Renal cortex interstitium (tissue), 15 donors: Measurements from ENCODE around the gene HIPK1. TPM values are rescaled to one million over a fixed set of nuclear protein-coding genes. Genes with fewer than 3 reads are reported as not detected.
A peak's percentile ranks its signal among the peaks of the same experiment; 100 is the strongest.

Experiments used
- DNase-seq, 11 donors: peaks; one replicate each; pipeline ENCODE4 v3.0.0-alpha.2; 2013; ENCODE audit warnings: low read depth in 9 of 11, low spot score in 4 of 11; ENCODE audit errors: extremely low read depth in 1 of 11
- long read RNA-seq, 16 experiments: transcript quantifications; one replicate each; lab custom pipeline, GENCODE V29; 2026
- polyA plus RNA-seq, 3 donors: library from polyadenylated mRNA; unstranded; fragments of 120-200 nt; gene quantifications; one replicate each; pipeline ENCODE4 v1.2.1, GENCODE V29; 2013; ENCODE audit not compliant: insufficient read length in 3 of 3

The HIPK1 gene
- polyA plus RNA-seq = 10 to 100 TPM; 40.3 to 43.9 (median 41.4) TPM
- long read RNA-seq, donor 1 = 0 reads
- long read RNA-seq, donor 2, partial matches to known transcripts = 6 of 6 reads
- long read RNA-seq, donor 2, other reads (novel, unspliced or antisense) = 0 of 6 reads
- long read RNA-seq, donor 3, full-length matches to known transcripts = 1 of 1 reads
- long read RNA-seq, donor 3, partial matches to known transcripts = 0 of 1 reads
- long read RNA-seq, donor 3, other reads (novel, unspliced or antisense) = 0 of 1 reads
- long read RNA-seq, donor 4 = 0 reads
- long read RNA-seq, donor 5 = 0 reads
- long read RNA-seq, donor 6, full-length matches to known transcripts = 1 of 6 reads
- long read RNA-seq, donor 6, partial matches to known transcripts = 5 of 6 reads
- long read RNA-seq, donor 6, other reads (novel, unspliced or antisense) = 0 of 6 reads
- long read RNA-seq, donor 7 = 0 reads
- long read RNA-seq, donor 8, full-length matches to known transcripts = 1 of 19 reads
- long read RNA-seq, donor 8, partial matches to known transcripts = 18 of 19 reads
- long read RNA-seq, donor 8, other reads (novel, unspliced or antisense) = 0 of 19 reads
- long read RNA-seq, donor 9 = 0 reads
- long read RNA-seq, donor 10, full-length matches to known transcripts = 1 of 1 reads
- long read RNA-seq, donor 10, partial matches to known transcripts = 0 of 1 reads
- long read RNA-seq, donor 10, other reads (novel, unspliced or antisense) = 0 of 1 reads
- long read RNA-seq, donor 11 = 0 reads
- long read RNA-seq, donor 12 = 0 reads
- long read RNA-seq, donor 13, partial matches to known transcripts = 11 of 11 reads
- long read RNA-seq, donor 13, other reads (novel, unspliced or antisense) = 0 of 11 reads
- long read RNA-seq, donor 14 = 0 reads
- long read RNA-seq, donor 15 = 0 reads
- long read RNA-seq, donor 16, full-length matches to known transcripts = 2 of 16 reads
- long read RNA-seq, donor 16, partial matches to known transcripts = 14 of 16 reads
- long read RNA-seq, donor 16, other reads (novel, unspliced or antisense) = 0 of 16 reads

GRCh38 chr1:113928941-113929749 is at the start of gene HIPK1:
Gene HIPK1, plus strand, starts transcription at chr1:113929324.
- DNase-seq = peak; percentile 81 to 93 (median 91)

- DNase-seq = no peak
These were observed 49.4 kb upstream of the HIPK1 start for GRCh38 chr1:113879739-113880038.

DNA sequence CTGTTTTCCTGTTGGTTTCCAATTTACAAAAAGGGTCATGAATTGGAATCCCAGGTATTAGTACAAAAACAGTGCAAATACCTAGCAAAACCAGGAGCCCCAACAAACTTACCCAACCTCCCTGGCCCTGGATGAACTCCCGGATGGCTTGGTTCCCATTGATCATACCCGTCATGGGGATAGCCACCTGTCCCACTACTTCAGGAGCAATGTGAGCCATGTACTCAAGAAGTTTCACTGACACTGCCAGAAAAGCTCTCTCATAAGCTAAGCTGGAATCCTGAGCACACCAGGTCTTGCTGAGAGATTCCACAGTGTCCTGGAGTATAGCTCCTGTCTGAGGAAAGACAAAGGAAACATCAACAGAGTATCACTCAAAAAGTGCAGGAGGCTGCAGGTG is 47.5 kb upstream of the HIPK1 start:
- DNase-seq = no peak

DNA sequence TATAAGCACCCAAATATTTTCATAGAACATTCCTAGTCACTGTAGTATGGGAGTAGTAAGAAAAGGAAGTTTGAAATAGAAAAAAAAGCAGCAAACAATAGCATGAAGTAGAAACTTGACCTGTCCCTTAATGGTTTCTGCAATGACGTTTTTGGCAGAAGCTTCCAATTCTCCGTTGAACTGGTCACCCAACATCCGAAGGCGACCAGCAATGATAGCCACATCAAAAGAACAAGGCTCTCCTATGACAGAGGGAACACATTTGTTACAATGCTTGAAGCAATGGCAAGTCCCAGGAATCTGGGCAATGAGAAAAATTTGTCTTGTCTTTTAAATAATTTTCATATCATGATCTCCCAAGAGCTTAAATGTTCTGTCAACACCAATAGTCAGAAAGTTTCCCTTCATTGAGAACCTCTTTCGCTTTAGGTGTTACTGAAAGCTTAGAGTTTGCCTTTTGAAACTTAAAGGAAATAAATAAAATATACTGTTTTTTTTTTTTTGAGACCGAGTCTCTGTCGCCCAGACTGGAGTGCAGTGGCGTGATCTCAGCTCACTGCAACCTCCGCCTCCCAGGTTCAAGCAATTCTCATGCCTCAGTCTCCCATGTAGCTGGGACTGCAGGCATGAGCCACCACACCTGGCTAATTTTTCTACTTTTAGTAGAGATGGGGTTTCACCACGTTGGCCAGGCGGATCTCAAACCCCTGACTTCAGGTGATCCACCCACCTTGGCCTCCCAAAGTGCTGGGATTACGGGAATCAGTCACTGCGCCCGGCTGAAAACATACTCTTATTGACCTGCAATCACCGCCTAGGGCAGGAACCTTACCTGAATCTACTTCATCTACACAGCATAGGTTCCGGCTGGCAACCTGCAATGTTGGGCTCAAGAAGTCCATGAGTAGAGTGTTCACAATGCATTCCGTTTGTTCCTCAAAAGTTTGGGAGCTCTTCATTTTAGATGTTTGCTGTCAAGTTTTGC is 42.4 kb upstream of the HIPK1 start:
- no peak for DNase-seq

- DNase-seq = no peak
These were observed 41.5 kb upstream of the HIPK1 start, which contains the start of gene BCL2L15 for GRCh38 chr1:113887402-113888175. Gene BCL2L15, minus strand, starts transcription at chr1:113887581. Its CDS starts 206 bp downstream, at chr1:113887375.

GRCh38 chr1:113890816-113891215 is 38.3 kb upstream of the HIPK1 start:
- no peak for DNase-seq

- DNase-seq = no peak
These were observed 37.4 kb upstream of the HIPK1 start for GRCh38 chr1:113891631-113892220.

DNA sequence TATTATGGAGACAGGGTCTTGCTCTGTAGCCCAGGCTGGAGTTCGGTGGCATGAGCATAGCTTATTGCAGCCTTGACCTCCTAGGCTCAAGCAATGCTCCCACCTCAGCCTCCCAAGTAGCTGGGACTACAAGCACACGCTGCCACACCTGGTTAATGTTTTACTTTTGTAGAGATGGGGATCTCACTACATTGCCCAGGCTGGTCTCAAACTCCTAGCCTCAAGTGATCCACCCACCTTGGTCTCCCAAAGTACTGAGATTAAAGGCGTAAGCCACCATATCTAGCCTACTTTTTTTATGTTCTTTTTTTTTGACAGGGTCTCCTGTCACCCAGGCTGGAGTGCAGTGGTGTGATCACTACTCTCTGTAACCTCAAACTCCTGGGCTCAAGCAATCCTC is 35.9 kb upstream of the HIPK1 start:
- no peak for DNase-seq

GRCh38 chr1:113895098-113895497 is 34.0 kb upstream of the HIPK1 start:
- DNase-seq = no peak

DNA sequence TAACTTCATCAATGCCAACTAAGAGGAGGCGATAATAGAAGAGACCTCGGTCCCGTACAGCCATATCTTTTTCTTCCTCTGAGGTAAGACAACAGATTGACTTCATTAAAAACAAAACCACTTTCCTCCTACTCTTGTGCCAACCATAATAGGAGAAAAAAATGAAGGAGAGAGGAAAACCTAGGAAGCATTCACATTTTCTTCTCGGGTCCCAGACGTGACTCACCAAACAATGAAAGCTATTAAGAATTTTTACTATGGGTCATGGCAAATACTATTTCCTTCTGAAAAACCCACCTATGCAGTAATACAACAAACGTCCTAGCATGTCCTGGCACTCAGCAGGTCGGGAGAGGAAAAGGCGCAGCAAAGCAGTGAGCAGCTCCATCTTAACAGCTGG is 33.2 kb upstream of the HIPK1 start:
- DNase-seq = no peak

GRCh38 chr1:113898241-113898814 is 30.8 kb upstream of the HIPK1 start:
- DNase-seq = no peak

DNA sequence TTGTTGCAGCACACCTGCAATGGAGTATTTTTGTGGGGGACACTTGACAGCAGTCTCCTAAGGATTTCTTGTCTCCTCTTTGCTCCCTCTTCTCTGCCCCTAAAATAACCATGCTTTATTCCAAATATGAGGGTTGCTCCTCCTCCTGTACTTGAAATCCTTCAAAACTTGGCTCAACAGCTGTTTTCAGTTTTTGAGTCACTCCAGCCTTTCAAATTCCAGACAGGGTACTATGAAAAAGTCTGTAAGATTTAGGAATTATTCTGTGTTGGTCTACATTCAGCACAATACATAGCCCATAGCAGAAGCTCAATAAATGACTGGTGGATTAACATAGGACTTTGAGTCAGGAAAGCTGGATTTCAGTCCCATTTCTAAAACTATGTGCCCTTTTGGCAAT is 30.0 kb upstream of the HIPK1 start:
- DNase-seq = no peak

DNA sequence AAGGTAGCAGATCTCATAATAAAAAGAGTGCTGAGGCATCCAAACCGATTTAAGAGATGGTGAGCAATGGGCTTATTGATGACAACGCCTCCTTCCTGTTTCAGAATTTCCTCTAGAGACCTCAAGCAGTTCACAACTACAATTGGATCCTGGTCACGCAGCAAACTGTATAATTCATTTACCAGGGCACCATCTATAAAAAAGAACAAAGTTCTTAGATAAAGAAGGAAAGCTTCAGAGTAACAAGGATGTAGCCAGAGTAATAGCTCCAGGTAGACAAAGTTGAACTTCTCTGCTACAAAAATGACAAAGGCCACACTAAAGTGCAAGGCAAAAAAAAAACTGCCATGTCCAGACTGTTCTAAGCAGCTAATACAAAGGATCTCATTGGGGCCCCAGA is 27.9 kb upstream of the HIPK1 start:
- no peak for DNase-seq

- DNase-seq = peak in 3 of 11 donors; percentile 5 to 15 (median 14)
These were observed 25.4 kb upstream of the HIPK1 start for GRCh38 chr1:113903501-113904292.

DNA sequence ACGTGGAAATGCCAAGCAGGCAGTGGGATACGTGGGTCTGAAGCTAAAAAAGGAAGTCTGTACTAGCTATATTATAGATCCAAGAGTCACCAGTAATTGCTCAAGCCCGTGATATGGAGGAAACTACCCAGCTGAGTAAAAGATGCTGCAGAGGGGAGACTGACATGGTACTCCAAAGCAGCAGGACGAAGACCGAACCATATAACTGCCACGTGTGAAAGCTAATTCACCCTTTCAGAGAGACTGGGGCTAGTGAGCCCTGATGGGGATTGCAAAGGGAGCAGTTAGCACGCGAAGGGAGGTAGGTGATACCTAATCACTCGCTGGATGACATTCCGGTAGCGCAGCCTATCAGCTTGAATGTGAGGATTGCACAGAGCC is 24.8 kb upstream of the HIPK1 start:
- no peak for DNase-seq
